HG03565 (cell line): Measurements from ENCODE around the gene WWC2.

Experiments used
- ATAC-seq: cut with Tn5 transposase; IDR thresholded peaks from one replicate; pipeline ENCODE4 v1.9.1; 2021; ENCODE audit warnings: mild to moderate bottlenecking, moderate library complexity; ENCODE audit not compliant: unreplicated experiment

WWC2 gene

DNA sequence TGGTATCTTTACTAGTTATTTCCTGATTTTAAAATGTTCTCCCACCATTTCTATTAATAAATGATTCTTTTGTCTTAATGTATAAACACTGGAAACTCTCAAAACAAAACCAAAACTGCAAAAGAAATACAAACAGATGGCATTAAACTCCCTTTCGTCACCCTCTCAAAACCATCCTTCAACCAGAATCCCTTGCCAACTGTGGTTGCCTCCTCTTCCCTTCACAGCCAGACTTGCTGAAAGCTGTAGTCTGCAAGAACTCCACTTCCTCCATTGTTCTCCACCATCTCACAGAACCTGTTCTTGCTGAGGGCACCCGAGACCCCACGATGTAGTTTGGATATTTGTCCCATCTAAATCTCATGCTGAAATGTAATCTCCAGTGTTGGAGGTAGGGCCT is 96.5 kb downstream of the WWC2 start:
- ATAC-seq, result no peak

DNA sequence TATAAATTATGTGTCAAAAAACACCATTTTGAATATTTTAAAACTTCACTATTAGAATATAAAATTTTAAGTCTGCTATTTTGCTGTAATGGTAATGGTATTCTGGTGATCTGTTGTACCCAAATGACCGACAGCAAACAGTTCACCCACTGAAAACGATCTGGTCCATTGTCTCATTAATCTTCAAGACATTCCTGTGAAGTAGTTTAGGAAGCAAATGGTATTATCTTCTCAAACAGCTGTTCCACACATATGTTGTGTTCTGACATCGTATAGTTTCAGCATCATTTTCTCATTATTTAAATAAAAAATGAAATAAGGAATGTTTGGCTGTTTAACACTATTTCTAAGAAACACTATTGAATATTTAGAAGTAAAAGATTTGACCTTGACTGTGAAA is 98.1 kb downstream of the WWC2 start:
- no peak for ATAC-seq

DNA sequence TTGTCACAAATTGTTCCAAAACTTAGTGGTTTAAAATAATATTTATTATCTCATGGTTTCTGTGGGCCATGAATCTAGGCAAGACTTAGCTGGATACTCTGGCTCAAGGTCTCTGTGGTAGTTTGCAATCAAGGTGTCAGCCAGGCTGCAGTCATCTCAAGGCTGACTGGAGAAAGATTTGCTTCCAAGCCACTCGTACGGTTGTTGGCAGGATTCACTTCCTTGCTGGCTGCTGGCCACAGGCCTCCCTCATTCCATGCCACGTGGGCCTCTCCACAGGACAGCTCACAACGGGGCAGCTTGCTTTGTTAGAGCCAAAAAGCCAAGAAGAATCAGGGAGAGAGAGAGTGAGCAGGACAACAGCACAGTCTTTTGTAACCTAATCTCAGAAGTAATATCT is 101.4 kb downstream of the WWC2 start:
- ATAC-seq, result no peak

DNA sequence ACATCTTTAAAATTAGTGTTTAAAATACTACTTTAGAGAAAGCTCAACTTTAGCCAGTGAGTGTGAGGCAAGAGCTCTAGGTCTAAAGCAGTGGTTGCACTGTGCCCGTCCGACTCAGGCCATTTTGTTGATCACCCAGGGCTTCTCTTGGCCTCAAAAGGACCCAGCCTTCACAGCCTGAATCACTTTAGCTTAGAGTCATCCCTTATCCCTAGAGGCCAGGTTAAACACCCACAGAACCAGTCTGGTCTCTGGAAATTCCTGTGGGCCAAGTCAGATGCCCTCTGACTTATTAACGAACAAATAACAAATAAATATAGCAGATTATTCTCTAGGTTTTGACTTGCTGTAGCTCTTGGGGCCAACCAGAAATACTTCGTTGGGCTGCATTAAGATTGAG is 102.3 kb downstream of the WWC2 start:
- ATAC-seq, result no peak

DNA sequence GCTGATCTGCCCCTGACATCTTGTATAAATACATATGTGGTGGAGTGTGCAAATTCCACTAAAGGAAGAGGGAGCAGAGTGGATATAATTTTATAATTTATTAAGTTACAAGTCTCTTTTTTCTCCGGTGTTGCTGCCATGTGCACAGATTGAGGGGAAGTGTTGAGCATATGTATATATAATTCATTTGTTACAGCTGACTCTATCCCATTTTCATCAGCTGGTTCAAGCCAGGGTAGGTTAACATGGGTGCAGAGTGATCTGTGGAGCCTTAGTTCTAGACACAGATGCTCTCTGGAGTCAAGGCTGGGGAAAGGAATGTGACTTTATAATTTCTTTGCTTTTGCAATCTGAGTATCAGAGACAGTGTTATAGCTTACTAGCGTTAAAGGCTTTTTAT is 103.5 kb downstream of the WWC2 start:
- no peak for ATAC-seq

DNA sequence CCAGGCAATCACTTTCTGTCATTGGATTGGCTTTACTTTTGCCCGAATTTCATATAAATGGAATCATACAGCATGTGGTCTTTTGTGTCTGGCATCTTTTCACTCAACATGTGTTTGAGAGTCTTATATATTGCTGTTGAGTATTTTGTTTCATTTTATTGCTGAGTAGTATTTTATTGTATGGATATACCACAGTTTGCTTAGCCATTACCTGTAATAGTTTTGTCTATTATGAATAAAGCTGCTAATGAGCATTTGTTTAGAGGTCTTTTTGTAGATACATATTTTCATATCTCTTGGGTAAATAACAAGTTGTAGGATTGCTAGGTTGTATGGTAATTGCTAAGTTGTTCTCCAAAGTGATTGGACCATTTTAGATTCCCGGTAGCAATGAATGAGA is 105.7 kb downstream of the WWC2 start:
- ATAC-seq, result no peak

DNA sequence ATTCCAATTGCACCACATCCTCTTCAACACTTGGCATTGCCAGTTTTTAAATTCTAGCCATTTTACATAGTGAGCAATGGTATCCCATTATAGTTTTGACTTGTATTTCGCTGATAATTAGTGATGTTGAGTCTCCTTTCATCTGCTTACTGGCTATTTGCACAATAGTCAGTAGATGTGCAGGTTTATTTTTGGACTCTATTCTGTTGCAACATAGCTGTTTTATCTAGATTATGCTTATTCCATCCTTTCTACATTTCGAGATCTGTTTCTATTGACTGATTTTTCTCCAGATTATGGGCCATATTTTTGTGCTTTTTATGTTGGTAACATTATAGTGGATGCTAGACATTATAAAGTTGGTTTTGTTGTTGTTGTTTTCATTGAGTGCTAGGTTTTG is 106.1 kb downstream of the WWC2 start:
- no peak for ATAC-seq

DNA sequence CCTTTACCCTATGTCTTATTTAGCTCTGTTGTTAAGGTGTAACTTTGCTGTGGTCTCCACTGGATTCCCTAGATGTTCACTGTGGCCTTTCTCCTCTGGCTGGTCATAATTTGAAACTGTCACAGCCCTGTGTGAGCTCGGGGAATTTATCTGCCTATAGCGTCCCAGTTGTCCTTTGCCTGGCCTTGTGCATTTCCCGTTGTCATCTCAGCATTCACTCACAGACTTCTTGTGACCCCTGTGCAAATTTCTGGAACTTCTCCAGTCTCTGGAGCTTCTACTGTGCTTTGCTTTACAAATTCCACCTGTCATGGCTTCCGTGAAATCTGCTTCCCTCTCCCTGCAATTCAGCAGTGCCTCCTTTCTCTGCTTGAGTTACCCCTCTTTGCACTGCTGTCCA is 106.7 kb downstream of the WWC2 start:
- ATAC-seq, result no peak

DNA sequence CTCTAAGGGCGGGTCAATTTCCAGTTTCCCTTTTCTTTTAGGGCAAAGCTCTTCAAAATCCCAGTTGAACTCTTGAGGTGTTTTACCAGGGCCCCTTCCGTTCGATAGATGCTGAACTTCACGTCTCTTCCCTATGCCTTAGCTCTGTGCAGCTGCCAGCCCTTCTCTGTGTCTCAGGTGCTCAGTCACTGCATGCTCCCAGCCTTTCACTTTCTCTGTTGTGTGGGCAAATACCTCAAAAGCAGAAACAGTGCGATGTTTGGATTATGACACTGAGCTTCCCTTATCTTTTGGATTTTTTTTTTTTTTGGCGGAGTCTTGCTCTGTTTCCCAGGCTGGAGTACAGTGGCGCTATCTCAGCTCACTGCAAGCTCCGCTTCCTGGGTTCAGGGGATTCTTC is 112.5 kb downstream of the WWC2 start:
- ATAC-seq, result no peak

DNA sequence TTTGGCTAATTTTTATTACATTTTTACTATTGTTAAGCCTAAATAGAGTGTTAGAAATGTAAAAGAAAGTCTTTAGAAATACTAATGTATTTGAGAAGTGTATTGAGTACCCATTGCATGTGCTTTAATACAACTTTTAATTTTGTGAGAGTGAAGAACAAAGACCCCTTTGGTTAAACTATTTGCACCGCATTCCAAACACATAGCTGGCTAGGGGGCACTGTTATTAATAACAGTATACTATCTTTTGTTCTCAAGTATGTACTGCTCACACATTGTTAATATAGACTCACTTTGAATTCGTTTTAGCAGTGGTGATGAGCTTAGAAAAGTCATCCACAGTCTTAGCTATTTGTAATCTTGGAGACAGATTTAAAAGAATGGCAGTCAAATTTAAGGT is 114.9 kb downstream of the WWC2 start:
- ATAC-seq, result no peak

DNA sequence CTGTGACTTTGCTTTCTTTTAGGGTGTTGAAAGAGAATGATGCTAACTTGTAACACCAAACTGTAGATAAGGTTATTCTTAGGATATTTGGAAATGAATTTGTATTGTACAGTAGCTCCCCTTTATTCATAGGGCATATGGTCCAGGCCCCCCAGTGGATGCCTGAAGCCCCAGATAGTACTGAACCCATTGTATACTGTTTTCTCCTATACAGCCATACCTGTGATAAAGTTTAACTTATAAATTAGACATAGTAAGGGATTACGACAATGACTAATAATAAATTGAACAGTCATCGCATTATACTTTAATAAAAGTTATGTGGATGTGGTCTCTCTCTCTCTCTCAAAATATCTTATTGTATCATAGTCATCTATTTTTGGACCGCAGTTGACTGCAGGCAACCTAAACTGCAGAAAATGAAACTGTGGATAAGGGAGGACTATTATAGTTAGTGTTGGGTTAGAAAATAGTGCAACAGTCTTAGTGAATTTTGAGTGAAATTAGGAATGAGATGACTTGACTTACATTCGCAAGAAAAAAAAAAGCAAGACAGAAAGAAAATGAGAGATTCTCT is 115.9 kb downstream of the WWC2 start:
- ATAC-seq, result no peak

DNA sequence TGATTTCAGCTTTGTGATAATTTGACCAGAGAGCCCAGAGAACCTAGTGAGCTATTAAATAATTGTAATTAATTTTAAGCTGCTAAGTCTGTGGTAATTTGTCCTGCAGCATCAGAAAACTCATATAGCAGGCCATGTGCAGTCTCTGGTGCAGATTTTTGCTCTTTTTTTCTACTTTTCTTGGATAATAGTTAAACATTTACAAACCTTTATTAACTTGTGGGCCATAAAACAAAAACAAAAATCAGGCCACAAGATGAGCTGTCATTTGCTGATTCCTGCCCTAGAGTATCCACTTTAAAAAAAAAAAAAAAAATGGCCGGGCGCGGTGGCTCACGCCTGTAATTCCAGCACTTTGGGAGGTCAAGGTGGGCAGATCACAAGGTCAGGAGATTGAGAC is 121.2 kb downstream of the WWC2 start:
- ATAC-seq, result no peak

DNA sequence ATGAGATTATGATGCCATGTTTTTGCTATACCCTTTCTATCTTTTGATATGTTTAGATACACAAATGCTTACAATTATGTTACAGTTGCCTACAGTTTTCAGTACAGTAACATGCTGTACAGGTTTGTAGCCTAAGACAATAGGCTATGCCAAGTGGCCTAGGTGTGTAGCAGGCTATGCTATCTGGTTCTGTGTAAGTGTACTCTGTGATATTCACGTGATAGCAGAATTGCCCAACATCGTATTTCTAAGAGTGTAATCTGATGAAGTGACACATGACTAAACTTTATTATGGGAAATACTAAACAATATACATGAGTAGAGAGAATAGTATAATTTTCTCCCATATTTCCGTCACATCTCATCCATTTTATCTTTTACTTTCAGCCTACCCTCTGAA is 124.0 kb downstream of the WWC2 start:
- ATAC-seq, result no peak

DNA sequence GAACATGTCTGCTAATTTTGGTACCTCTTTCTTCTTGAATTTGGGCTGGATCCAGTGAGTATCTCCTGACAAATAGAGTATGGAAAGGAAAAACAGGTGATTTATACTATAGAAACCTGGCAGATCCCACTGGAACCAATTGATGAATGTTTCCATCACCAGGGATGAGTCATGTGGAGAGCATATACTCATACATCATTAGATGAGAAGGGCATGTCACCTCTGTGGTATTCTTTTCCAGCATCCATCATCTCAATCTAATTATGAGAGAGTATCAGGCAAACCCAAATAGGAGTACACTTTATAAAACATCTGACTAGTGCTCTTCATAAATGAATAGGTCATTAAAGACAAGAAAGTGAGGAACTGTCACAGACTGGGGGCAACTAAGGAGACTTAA is 130.3 kb downstream of the WWC2 start:
- ATAC-seq, result no peak

DNA sequence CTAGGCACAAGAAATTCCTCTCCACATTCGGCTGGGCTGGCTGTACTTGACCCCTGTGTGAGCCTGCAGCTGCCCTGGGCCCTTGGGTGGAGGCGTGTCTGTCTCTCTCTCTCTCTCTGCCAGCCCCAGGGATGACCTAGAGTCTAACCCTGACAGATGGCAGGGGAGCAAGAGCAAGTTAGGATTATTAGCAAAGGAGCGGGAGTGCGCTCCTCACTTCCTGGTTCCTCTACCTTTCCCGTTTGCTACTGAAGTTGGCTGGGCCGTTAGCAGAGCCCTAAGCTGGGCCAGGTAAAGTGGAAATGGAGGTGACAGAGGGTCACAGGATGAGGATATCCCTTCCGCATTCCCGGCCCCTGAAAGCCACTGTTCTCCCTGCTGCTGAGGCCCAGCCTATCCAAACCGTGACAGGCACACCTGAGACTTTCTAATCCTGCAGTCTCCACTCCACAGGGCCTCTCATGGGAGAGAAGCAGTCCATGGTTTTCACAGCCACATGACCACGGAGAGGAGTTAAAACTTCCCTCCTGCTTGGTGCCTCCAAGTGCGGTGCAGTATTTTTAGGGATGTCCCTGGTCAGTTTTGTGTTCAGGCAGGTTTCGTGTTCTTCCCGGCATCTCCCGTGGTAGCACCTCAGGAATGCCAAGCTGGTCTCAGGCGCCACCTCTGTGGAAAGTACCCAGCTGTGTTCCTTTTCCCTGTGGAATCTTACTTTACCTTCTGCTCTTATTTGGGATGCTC is 141.7 kb downstream of the WWC2 start:
- ATAC-seq, result no peak

DNA sequence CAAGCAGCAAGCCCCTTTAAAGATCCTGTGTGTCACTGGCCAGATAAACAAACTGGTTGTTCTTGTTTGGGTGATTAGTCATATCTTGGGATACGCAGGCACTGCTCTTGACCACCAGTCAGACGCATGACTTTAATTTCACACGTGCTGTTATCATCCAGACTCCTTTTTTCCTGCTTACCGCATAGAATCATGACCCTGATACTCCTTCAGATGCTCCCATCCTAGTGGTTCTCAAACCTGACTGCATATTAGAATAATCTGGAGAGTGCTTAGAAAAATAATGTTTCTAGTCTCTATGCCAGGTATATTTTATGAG is 142.2 kb downstream of the WWC2 start:
- ATAC-seq, result no peak

DNA sequence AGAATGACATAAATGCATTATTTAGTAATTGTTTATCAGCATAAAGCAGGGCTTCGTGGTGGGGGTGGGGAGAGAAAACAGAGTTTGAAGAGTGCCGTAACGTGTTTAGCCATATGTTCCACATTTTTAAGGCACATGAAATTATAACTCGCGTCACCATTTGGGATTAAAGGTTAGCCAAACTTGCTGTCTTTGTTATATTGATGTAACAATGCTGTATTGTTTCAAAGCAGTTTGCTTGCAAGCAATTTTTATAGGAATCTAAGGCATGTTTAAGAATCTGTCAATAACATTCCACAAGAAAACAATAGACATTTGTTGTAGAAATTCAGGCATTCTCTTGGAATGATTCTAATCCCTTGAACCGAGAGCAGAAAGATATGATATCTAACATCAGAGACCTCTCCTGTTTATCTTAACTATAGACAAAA is 142.7 kb downstream of the WWC2 start:
- ATAC-seq, result no peak

DNA sequence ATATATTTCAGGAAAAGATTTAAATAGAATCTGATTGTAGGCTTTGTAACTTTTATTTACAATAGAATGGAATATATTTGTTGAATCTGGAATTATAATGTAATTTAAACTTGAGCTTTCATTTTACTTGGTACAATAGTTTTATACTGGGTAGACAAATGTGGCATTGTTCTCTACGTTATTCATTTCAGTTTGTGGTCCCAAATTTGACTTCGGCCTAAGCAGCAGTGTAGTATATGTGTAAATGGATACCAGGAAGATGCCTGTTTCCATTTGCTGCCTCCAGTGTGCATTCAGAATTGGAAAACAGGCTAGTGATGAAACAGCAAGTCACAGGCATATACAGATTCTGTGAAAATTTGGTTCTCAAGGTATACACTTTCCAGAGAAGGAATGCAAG is 143.2 kb downstream of the WWC2 start:
- ATAC-seq, result no peak

DNA sequence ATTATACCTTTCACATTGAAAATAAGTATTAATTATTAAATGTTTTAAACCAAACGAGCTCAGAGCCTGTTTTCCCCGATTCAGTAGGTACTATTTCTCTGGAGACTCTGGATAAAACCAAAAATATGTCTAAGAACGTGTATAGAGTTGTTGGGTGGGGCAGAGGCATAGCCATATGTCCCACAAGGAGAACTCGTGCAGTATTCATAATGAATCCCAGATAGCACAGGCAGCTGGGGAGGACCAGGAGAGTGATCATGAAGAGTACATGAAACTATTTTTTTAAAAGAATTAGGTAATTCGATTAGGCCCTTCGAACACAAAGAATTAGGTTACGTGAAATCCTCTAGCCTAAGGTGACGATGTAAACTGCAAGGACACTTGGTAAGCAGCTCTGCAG is 145.0 kb downstream of the WWC2 start:
- ATAC-seq, result no peak

DNA sequence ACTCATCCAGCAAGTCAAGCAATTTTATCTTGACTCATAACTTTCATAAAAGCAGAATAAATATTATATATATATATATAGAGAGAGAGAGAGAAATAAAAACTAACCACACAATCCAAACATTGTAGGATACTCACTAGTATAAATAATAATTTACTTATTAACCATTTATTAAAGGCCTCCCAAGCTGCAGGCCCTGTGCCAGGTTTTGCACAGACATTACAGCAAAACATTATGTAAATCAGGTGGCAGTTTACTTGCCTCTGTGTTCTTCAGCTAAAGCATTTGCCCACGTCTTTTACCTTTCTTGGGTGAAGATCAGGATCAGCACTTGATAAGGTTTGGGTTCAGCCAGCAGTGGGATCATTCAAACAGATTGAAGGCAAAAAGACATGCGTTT is 145.4 kb downstream of the WWC2 start:
- ATAC-seq, result no peak

DNA sequence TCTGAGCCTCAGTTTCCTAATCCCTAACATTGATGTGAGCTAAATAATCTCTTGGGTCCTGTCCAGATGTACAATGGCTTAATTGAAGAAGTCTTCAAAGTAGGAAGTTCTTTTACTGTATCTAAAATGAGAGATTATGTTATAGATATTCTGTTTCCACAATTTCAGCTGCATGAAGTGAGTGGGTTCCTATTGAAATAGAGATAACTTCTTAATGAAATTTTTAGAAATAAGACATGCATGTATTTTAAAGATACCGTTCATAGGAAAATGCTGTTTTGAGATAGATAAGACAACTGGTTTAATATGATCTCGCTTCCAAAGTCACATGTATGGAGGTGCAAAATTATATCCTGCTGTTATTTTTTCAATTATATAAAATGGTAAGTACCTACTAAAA is 149.1 kb downstream of the WWC2 start:
- ATAC-seq, result no peak

DNA sequence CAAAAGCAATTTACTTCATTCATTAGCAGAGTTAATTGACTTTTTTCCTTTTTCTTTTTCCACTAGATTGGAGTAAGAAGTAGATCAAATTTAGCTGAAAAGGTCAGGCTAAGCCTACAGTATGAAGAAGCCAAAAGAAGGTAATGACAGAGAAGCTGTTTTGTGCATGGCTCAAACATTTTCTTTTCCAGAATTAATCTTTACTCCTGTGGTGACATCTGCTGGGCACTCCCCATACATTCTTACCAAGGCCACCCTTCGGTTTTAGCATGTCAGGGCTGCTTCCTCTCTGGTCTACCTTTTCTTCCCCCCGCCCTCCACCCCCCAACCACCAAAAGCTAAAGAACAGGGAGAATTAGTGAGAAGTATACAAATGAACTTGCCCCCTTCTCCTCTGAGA is 150.8 kb downstream of the WWC2 start:
- no peak for ATAC-seq

DNA sequence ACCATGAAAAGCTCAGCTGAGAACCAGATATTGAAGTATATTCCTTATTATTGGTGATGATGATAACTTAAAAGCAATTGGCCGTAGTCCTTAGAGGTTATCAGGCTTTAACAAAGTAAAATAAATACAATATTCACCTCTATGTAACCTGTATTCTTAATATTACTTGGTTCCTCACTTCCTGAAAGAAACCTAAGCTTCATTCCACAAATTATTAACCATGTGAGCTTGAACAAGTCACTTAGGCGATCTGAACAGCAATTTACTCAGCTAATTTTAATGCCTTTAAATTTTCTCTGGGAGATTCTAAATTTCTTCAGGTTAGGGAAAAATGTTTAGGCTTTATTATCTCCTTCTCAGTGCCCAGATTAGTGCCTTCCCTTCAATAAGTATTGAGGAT is 151.8 kb downstream of the WWC2 start:
- no peak for ATAC-seq
